Testis (tissue), 2 donors: ENCODE data around the gene MAT2A.

ENCODE experiments used
- CTCF ChIP-seq, 3 experiments: fragments of 450-650 bp in 2 of 3; fragments of 200-600 bp in 1 of 3; sonication (generic) in 1 of 3; IDR thresholded peaks; one replicate each; pipeline ENCODE4 v1.5.1; 2016 to 2019; ENCODE audit warnings: antibody characterized with exemption in 3 of 3, mild to moderate bottlenecking in 2 of 3, moderate library complexity in 1 of 3
- POLR2A ChIP-seq: fragments of 450-650 bp; IDR thresholded peaks from one replicate; pipeline ENCODE4 v1.6.1; 2017; ENCODE audit warnings: antibody characterized with exemption, mild to moderate bottlenecking, moderate library complexity

- TF ChIP-seq CTCF (IDR thresholded peaks at IDR 0.05) = no peak
- TF ChIP-seq POLR2A = no peak
Measured at GRCh38 chr2:85577063-85577385, 38.1 kb downstream of the MAT2A start.
